Adipose tissue (tissue), 3 donors: Measurements from ENCODE around the gene OR2T34. TPM values are rescaled to one million over a fixed set of nuclear protein-coding genes. Genes with fewer than 3 reads are reported as not detected.
"Not testable (repeated sequence)": the region's sequence is repeated elsewhere in the genome, so short reads cannot be mapped to it uniquely, and the experiment has no call there.

Experiments
- H3K27ac ChIP-seq: one replicate; pipeline ENCODE4 v1.5.1; 2013; ENCODE audit warnings: low read depth, low read length
- WGBS, 3 donors: extraction: QIAGEN DNeasy Blood & Tissue Kit; methylation state at CpG; one replicate each; pipeline ENCODE4 v1.1.7; 2013; 5-methylcytosine and 5-hydroxymethylcytosine counted together
- polyA plus RNA-seq, 3 donors: library from polyadenylated mRNA; stranded (reverse); fragments of 200-250 nt; gene quantifications; one replicate each; pipeline ENCODE4 v1.2.3, GENCODE V29; 2013
- donor health status: healthy with polysubstance abuse.
- donor health status: Bipolar disorder and iron deficiency.
- donor health status: healthy.

Gene OR2T34, protein sequence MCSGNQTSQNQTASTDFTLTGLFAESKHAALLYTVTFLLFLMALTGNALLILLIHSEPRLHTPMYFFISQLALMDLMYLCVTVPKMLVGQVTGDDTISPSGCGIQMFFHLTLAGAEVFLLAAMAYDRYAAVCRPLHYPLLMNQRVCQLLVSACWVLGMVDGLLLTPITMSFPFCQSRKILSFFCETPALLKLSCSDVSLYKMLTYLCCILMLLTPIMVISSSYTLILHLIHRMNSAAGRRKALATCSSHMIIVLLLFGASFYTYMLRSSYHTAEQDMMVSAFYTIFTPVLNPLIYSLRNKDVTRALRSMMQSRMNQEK
- not detected for polyA plus RNA-seq

DNA sequence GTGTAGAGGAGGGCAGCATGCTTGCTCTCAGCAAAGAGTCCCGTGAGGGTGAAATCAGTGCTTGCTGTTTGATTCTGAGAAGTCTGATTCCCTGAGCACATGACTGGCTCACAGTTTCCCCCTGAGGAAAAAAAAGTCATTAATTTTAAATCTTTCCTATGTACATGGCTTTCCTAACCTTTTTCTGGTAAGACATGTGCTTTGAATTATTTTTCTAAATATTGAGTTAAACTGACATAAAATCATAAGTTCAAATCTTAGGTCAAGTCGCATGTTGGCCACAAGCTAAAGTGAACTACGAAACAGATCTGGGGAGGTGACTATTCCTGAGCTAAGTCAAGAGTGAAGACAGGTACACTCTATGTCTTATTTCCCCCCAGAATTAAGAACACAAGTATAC is at the start of gene OR2T34:
Gene OR2T34, minus strand, starts transcription at position 101 of the 400 bp plus-strand sequence. Its CDS starts 0 bp downstream, at position 101.
- 79 to 94% (median 93%) methylated on average over 3 of the region's 3 CpGs for WGBS, 3 donors
- not testable (repeated sequence) for H3K27ac ChIP-seq

DNA sequence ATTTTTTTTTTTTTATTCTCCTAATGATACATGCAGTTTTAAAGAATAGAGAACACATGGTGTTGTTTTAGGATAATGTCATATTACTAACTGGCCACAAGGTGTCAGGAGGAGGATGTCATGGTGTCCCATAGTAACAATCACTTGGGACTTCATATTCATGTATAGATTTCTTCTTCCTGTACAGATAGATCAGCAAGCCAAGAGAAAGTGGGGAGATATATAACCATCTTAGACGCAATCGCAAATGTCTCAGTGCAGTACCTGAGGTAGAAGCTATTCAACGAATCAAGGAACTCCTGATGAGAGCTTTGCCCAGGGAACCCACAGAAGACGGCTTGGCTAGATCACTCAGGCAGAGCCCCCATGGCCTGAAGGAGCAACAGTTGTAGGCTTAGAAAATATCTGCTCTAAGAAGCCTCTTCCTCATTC is 48.0 kb upstream of the OR2T34 start:
- no peak overlapping the region for H3K27ac ChIP-seq
- whole genome bisulfite sequencing, 3 donors: 48 to 66% (median 60%) methylated on average over 4 of the region's 4 CpGs

DNA sequence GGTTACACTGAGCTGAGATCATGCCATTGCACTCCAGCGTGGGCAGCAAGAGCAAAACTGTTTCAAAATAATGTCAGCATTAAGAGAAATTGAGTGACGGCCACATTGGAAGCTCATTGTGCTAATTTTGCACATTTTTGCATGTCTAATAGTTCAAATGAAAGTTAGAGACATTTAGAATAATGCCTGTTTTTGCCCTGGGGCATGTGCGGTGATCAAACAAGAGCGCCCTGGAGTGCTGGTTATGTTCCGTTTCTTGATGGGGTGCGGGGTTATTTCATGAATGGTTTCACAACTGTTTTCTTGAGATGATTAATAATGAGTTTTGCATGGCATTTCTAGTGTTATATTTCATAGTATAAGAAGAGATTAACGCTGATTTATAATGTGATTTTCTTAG is 47.2 kb upstream of the OR2T34 start:
- 64 to 71% (median 67%) methylated on average over 7 of the region's 7 CpGs for WGBS, 3 donors
- H3K27ac ChIP-seq: no peak overlapping the region

DNA sequence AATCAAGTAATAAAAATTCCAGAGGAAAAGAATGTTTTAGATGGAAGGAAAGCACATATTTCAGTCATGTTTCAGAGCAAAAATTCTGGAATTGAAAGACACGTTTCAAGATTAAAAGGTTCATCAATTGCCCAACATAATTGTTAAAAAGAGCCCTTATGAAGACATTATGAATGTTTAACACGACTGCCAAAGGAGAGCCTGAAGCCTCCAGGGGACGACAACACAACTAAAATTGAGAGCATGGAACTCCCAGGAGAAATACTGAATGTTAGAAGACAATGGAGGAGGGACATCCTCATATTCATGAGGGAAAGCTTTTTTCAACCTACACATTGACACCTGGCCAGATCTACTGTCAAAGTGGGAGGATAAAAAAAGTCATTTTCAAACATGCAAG is 44.3 kb upstream of the OR2T34 start:
- 4% methylated on average over 3 of the region's 3 CpGs for WGBS, 3 donors
- H3K27ac ChIP-seq: no peak overlapping the region

DNA sequence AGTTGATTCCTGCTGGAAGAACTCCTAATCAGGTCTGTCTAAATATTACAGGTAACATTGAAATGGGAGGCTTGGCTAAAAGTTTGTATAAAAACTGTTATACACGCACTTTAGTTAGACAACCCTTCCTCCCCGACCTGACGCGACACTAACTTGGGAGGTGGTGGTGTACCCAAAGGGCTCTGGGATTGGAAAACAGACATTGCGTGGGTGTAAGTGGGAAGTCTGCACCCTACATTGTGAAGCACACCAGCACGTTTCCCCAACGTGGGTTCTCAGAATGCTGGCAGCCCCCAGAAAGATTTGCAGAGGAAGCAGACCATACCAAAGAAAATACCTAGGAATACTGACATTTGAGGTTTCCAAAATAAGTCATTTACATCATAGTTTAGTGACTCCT is 43.6 kb upstream of the OR2T34 start:
- no peak overlapping the region for H3K27ac ChIP-seq
- 69 to 75% (median 71%) methylated on average over 7 of the region's 7 CpGs for WGBS, 3 donors

DNA sequence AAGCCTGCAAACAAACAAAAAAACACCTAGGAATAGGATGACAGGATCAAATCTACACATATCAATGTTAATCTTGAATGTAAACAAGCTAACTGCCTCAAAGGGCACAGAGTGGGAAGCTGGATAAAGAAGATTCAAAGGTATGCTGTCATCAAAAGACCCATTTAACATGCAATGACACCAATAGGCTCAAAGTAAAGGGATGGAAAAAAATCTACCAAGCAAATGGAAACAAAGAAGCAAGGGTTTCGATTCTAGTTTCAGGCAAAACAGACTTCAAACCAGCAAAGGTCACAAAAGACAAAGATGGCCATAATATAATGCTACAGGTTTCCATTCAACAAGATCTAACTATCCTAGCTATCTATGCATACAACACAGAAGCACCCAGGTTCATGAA is 39.2 kb upstream of the OR2T34 start:
- 63 to 78% (median 73%) methylated on average over 1 of the region's 1 CpG for WGBS, 3 donors
- H3K27ac ChIP-seq: no peak overlapping the region

DNA sequence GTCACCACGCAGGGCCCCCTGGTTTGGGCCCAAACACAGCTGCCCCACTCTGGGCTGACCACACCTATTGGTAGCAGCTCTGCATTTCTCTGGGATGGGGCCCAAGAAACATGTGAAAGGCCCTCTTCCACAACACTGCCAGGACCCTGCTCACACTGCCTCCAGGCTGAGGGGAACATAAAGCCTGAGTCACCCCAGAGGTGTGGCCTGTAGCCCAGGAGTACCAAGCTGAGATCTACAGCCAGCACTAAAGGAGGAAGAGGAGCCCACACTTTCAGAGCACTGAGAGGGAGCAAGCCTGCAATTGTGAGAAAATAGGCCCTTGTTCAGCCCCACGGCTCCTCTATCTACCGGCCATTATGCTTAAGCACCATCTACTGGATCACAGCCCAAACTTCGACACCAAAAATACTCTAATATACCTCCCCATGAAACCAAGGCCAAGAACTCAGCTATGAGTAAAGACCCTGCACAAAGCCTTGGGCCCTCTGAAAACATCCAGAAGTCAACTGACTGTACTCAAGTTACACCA is 37.4 kb upstream of the OR2T34 start:
- WGBS, 3 donors: 78 to 90% (median 80%) methylated on average over 4 of the region's 4 CpGs

DNA sequence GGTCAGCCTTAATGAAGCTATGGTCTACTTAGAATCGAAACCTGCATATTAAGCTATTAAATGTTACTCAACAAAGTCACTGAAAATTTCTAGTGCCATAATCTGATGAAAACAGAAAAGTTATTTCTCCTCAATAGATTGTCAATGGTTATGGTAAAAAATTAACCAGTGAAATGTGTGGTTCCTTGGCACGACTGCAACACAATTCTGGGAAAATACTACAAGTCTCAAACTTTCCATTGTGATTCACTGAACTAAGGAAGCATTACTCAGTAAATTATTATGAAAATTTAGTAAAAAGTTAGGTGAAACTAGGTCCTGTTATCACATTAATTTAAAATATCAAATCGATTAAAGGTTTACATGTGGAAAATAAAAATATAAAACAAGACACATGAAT is 35.7 kb upstream of the OR2T34 start:
- 33 to 53% (median 49%) methylated on average over 3 of the region's 3 CpGs for WGBS, 3 donors
- no peak overlapping the region for H3K27ac ChIP-seq

More for the DNA sequence above, 37.4 kb upstream of the OR2T34 start:
- no peak overlapping the region for H3K27ac ChIP-seq

DNA sequence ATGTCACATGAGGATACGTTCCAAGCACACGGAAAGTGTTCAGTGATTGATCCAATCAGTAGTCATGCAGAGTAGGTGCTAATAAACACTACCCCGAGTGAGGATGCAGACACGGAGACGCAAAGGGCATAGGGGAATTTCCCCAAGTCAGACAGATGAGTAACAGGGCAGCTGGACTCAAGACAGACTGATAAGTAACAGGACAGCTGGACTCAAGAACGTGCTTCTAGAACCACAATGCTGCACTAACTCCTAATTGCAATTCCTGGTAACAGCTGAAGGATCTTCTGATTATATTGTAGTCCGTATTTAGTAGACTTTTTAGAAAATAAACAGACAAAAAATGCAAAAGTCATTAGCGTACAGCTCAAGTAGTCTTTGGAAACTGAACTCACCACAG is 24.8 kb upstream of the OR2T34 start:
- no peak overlapping the region for H3K27ac ChIP-seq
- WGBS, 3 donors: 77 to 81% (median 78%) methylated on average over 8 of the region's 8 CpGs

DNA sequence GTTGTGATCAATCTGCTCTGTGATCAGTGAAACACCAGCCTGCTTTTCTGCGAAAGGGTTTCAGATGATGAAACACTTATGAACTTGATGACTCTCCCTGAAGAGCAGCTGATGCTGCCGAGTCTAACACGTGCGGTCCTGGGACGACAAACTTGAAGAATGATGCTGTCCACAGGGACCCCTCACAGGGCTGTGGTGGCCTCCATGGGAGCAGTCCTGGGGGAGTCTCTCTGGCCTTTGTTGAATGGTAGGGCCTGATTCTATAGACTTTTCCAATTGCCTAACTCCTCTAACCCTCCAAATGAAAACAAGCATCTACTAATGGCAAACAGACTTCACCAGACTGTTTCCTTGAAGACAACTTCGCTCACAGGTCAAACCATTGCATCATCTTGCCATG is 23.0 kb upstream of the OR2T34 start, which contains the start of gene OR2T10:
Gene OR2T10, minus strand, starts transcription at position 112 of the 400 bp plus-strand sequence. CDS start 3,932 bp downstream, outside the sequence.
- WGBS, 3 donors: 81 to 91% (median 88%) methylated on average over 6 of the region's 6 CpGs
- no peak within 1 kb of the TSS for H3K27ac ChIP-seq

DNA sequence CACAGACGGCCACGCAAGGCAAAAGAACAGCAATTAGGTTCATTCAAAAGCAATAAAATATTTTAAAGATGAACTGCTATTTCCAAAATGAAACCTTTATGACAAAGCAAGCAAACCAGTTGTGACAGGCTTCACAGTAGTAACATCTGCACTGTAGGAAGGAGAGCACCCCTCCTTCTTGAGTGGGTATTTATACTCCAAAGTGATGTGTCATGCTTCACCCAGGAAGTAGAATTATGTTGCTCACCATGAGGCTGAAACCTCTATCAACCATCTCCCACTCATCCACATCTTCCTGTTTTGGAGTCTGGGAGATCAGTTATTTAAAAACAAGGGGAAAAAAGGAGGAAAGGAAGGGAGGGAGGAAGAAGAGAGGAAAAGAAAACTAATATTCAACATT is 22.1 kb upstream of the OR2T34 start:
- H3K27ac ChIP-seq: no peak overlapping the region
- 68 to 84% (median 69%) methylated on average over 2 of the region's 2 CpGs for WGBS, 3 donors

DNA sequence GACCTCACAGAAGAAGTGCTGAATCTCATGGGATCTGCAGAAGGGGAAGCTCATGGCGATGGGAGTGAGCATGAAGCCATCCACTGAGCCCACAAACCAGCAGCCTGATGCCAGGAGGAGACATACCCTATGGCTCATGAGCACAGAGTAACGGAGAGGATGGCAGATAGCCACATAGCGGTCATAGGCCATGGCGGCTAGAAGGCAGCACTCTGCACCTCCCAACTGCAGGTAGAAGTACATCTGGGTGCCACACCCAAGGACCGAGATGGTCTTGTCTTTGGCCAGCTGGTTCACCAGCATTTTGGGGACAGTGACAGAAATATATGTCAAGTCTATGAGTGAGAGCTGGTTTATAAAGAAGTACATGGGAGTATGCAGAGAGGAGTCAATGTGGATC is 18.7 kb upstream of the OR2T34 start:
- WGBS, 3 donors: 74 to 88% (median 86%) methylated on average over 5 of the region's 5 CpGs
- H3K27ac ChIP-seq: no peak overlapping the region

DNA sequence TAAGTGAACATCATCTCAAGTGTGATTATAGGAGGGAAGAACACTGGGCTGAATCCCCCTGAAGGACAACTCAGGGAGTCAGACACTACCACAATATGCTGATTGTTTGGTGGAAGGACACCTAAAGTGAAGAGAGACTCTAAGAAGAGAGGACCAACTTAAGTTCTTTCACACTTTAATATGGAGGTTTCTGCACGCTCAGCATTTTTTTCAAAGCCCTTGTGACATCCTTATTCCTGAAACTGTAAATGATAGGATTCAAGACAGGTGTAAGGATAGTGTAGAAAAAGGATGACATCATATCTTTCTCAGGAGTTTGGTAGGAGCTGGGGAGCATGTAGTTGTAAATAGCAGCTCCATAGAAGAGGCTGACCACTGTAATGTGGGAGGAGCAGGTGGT is 18.1 kb upstream of the OR2T34 start:
- H3K27ac ChIP-seq: no peak overlapping the region
- WGBS, 3 donors: 68 to 73% (median 73%) methylated on average over 1 of the region's 1 CpG

DNA sequence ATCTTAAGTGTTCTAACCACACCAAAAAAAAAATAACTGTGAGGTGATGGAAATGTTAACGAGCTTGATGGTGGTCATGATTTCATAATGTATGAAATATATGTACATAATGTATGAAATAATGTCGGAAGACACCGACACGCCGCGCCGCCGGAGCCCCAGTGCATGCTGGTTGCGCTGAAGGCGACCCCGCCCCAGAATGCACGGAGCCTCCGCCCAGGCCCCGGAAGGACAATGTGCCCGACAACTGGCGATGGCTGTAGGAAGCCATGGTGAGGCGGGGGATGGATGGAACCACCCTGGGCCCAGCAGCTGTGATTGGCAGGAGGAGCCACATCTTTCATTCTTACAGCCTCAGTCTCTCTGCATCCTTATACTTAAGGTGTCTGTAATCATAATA is 15.5 kb upstream of the OR2T34 start:
- 88 to 93% (median 93%) methylated on average over 17 of the region's 17 CpGs for WGBS, 3 donors
- H3K27ac ChIP-seq: no peak overlapping the region

DNA sequence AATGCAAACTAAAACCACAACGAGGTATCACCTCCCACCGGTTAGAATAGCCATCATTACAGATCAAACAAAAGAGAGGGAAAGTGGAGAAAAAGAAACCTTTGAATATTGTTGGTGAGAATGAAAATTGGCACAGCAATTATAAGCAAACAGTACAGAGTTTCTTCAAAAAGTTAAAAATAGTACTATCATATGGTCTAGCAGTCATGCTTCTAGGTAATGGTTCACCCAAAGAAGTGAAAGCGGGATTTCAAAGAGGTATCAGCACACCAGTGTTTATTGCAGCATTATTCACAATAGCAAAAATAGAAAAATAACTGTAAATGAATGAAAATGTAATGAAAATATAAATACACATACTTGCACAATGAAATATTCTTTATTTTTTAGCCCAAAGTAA is 14.8 kb upstream of the OR2T34 start:
- 82 to 84% (median 83%) methylated on average over 3 of the region's 3 CpGs for WGBS, 3 donors
- no peak overlapping the region for H3K27ac ChIP-seq

DNA sequence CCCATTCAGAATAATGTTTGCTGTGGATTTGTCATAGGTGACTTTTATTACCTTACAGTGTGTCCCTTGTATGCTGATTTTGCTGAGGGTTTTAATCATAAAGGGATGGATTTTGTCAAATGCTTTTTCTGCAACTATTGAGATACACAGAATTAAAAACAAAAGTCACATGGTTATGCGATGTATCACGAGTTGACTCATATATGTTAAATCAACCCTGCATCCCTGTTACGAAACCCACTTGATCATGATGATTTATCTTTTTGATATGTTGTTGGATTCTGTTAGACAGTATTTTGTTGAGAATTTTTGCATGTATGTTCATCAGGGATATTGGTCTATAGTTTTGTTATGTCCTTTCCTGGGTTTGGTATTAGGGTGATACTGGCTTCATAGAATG is 10.7 kb upstream of the OR2T34 start:
- 76 to 79% (median 79%) methylated on average over 3 of the region's 3 CpGs for WGBS, 3 donors
- H3K27ac ChIP-seq: no peak overlapping the region

DNA sequence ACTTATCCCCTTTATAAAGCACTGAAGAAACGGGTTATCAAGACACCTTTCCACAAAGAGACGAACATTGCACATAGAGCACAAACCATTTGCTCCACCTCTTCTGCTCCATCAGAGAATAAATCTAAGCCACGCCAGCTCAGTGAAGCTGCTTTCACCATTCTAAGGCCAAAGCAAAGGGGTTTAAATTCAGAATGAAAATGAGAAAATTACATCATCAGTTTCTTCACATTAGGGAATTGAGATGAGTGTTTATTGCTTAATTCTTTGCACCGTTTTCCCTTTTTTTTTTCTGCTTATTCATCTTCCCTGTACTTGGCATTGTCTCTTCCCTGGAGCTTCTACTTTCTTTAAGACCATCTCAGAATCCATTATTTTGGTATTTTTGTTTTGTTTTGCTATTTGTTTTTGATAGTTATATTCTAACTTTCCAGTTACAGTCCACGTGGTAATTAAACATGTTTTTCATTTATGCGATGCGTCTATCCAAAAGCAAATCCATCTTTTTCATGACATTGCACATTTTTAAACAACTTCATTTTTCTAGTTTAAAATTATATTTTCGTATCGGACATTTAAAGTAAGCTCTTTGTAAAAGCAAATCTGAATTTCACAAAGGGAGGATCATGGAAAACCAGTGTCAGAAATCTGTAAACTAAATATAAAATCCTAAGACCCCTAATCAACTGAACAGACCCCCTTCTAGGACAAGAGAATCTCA is 1.9 kb upstream of the OR2T34 start:
- WGBS, 3 donors: 69 to 75% (median 73%) methylated on average over 9 of the region's 9 CpGs

DNA sequence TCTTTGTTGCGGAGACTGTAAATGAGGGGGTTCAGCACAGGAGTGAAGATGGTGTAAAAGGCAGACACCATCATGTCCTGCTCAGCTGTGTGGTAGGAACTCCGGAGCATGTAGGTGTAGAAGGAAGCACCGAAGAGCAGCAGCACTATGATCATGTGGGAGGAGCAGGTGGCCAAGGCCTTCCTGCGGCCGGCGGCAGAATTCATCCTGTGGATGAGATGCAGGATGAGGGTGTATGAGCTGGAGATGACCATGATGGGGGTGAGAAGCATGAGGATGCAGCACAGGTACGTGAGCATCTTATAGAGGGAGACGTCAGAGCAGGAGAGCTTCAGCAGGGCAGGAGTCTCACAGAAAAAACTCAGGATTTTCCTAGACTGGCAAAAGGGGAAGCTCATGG is 701 bp downstream of the OR2T34 start:
- 73 to 83% (median 81%) methylated on average over 2 to 6 of the region's 8 CpGs for WGBS, 3 donors
- H3K27ac ChIP-seq: not testable (repeated sequence)

More for the DNA sequence above, 1.9 kb upstream of the OR2T34 start:
- H3K27ac ChIP-seq: no peak overlapping the region

DNA sequence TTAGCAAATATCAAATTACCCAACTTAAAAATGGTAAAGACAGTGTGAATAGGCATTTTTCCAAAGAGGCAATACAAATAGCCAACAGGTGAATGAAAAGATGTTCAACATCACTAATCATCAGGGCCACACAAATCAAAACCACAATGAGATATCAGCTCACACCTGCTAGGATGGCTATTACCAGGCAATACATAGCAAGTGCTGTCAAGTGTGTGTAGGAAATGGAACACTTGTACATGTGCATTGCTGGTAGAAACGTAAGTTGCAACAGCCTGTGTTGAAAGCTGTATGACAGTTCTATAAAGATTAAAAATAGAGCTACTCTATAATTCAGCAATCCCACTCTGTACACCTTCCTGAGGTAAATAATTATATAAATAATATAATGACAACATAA is 2.5 kb downstream of the OR2T34 start:
- H3K27ac ChIP-seq: not testable (repeated sequence)
- no CpG with 5 or more reads among the region's 1 CpG for WGBS, 3 donors
